GM12878 (cell line): Measurements from ENCODE around the gene NXPE1. TPM values are rescaled to one million over a fixed set of nuclear protein-coding genes. Genes with fewer than 3 reads are reported as not detected.

Experiments
- ATAC-seq: fragments of 200-7000 bp; cut with Tn5 transposase; 3 replicates; pipeline ENCODE4 v1.9.1; 2020; ENCODE audit warnings: mild to moderate bottlenecking, moderate library complexity
- BruUV-seq: library from RNA; stranded (reverse); fragments of 400-500 nt; replicated peaks from 2 replicates; lab custom pipeline; 2021; lab: Mats Ljungman, UMichigan
- CTCF ChIA-PET: fragments of 300-600 bp; sonication (Branson Sonifier 250); formaldehyde crosslinking; extraction: SDS; loops from one replicate; lab custom pipeline; 2021; ENCODE audit warnings: inconsistent platforms; lab: Yijun Ruan, JAX
- POLR2A ChIA-PET: fragments of 350-600 bp; formaldehyde crosslinking; extraction: SDS; loops from one replicate; lab custom pipeline; 2021; ENCODE audit warnings: inconsistent platforms; lab: Charles Lee
- RAD21 ChIA-PET: fragments of 300-600 bp; sonication (Branson Sonifier 250); formaldehyde crosslinking; loops from one replicate; lab custom pipeline; 2023; ENCODE audit warnings: antibody characterized with exemption; ENCODE audit not compliant: unreplicated experiment; lab: Charles Lee
- SMC1A ChIA-PET: fragments of 300-600 bp; sonication (Branson Sonifier 250); formaldehyde crosslinking; loops from one replicate; lab custom pipeline; 2023; ENCODE audit not compliant: unreplicated experiment, uncharacterized antibody; lab: Charles Lee
- DNase-seq: peaks from one replicate; pipeline ENCODE4 v3.0.0-alpha.2; 2011; ENCODE audit warnings: low read depth, low spot score
- FAIRE-seq: peaks from 3 replicates; lab custom pipeline; 2011; peaks lifted over from hg19 to GRCh38; lab: Jason Lieb, UNC
- H2AFZ ChIP-seq: 2 replicates; pipeline ENCODE4 v1.6.0; 2011; ENCODE audit warnings: low read depth, low read length, control low read depth; ENCODE audit not compliant: control insufficient read depth
- H3K27ac ChIP-seq: 2 replicates; pipeline ENCODE4 v1.5.1; 2011; ENCODE audit warnings: control low read depth; ENCODE audit not compliant: control insufficient read depth, insufficient read depth
- H3K27me3 ChIP-seq, 2 experiments: replicated peaks in 1 of 2; 2 replicates each; pipeline versions ENCODE4 v1.6.0 to v1.6.1; 2011; ENCODE audit warnings: low read length in 1 of 2; ENCODE audit not compliant: control insufficient read depth in 2 of 2, insufficient read depth in 2 of 2
- H3K36me3 ChIP-seq, 2 experiments: 2 replicates each; pipeline ENCODE4 v1.5.1; 2011; ENCODE audit warnings: low read length in 1 of 2; ENCODE audit not compliant: control insufficient read depth in 2 of 2, insufficient read depth in 2 of 2
- H3K4me1 ChIP-seq: 2 replicates; pipeline ENCODE4 v1.6.1; 2011; ENCODE audit warnings: mild to moderate bottlenecking, low read length, moderate library complexity, mixed read lengths; ENCODE audit not compliant: control insufficient read depth, insufficient read depth
- H3K4me2 ChIP-seq: 2 replicates; pipeline ENCODE4 v1.6.0; 2011; ENCODE audit warnings: control low read depth; ENCODE audit not compliant: control insufficient read depth, insufficient read depth
- H3K4me3 ChIP-seq: fragments of 200-600 bp; sonication (generic); 2 replicates; pipeline ENCODE4 v1.5.1; 2016
- H3K79me2 ChIP-seq: 2 replicates; pipeline ENCODE4 v1.6.0; 2011; ENCODE audit warnings: low read length; ENCODE audit not compliant: control insufficient read depth, insufficient read depth
- H3K9ac ChIP-seq: 2 replicates; pipeline ENCODE4 v1.8.0; 2011; ENCODE audit warnings: low read length, control low read depth, mixed read lengths; ENCODE audit not compliant: control insufficient read depth, insufficient read depth
- H3K9me3 ChIP-seq: replicated peaks from 3 replicates; pipeline ENCODE4 v1.5.1; 2011; ENCODE audit warnings: mild to moderate bottlenecking, low read length; ENCODE audit not compliant: control insufficient read depth, insufficient read depth
- H4K20me1 ChIP-seq: 2 replicates; pipeline ENCODE4 v1.6.0; 2011; ENCODE audit not compliant: control insufficient read depth, insufficient read depth
- BACH1 ChIP-seq: fragments of 450-650 bp; IDR thresholded peaks from 2 replicates; pipeline ENCODE4 v1.6.1; 2017; ENCODE audit warnings: mild to moderate bottlenecking, borderline replicate concordance
- E2F8 ChIP-seq: fragments of 450-650 bp; IDR thresholded peaks from 2 replicates; pipeline ENCODE4 v1.6.1; 2018; ENCODE audit warnings: mild to moderate bottlenecking, low read depth, moderate library complexity; ENCODE audit not compliant: partially characterized antibody
- HDGF ChIP-seq: fragments of 450-650 bp; IDR thresholded peaks from 2 replicates; pipeline ENCODE4 v1.6.1; 2016; ENCODE audit warnings: antibody characterized with exemption
- IRF5 ChIP-seq: fragments of 450-650 bp; IDR thresholded peaks from 2 replicates; pipeline ENCODE4 v1.6.1; 2017; ENCODE audit warnings: borderline replicate concordance
- KDM1A ChIP-seq: fragments of 200-600 bp; sonication (generic); IDR thresholded peaks from 2 replicates; pipeline ENCODE4 v1.6.1; 2016; ENCODE audit warnings: borderline replicate concordance
- MYB ChIP-seq: fragments of 150-350 bp; IDR thresholded peaks from 2 replicates; pipeline ENCODE4 v1.6.1; 2014; ENCODE audit warnings: mild to moderate bottlenecking, low read depth, low read length, borderline replicate concordance
- RELB ChIP-seq: fragments of 450-650 bp; IDR thresholded peaks from 2 replicates; pipeline ENCODE4 v1.6.1; 2017; ENCODE audit warnings: low read depth, mild to moderate bottlenecking, moderate library complexity
- RUNX3 ChIP-seq: IDR thresholded peaks from 2 replicates; pipeline ENCODE4 v1.6.1; 2012; ENCODE audit warnings: low read length, inconsistent platforms
- SMAD5 ChIP-seq: IDR thresholded peaks from 2 replicates; pipeline ENCODE4 v1.6.1; 2016; ENCODE audit warnings: antibody characterized with exemption, low read depth
- SMC3 ChIP-seq: IDR thresholded peaks from 2 replicates; pipeline ENCODE4 v1.6.1; 2011; ENCODE audit warnings: low read length, improper control_type of control experiment, borderline replicate concordance
- TAF1 ChIP-seq: IDR thresholded peaks from 2 replicates; pipeline ENCODE4 v1.6.1; 2011; ENCODE audit warnings: mild to moderate bottlenecking, low read depth, low read length, borderline replicate concordance
- USF1 ChIP-seq: IDR thresholded peaks from 2 replicates; pipeline ENCODE4 v1.6.1; 2011; ENCODE audit warnings: borderline replicate concordance, low read depth, mild to moderate bottlenecking, moderate library complexity, mixed read lengths, low read length; ENCODE audit not compliant: insufficient read depth; ENCODE audit errors: extremely low read length
- ZBTB40 ChIP-seq: fragments of 450-650 bp; IDR thresholded peaks from 2 replicates; pipeline ENCODE4 v1.6.1; 2016; ENCODE audit warnings: mild to moderate bottlenecking, moderate library complexity, borderline replicate concordance
- ZNF384 ChIP-seq: IDR thresholded peaks from 2 replicates; pipeline ENCODE4 v1.6.1; 2012; ENCODE audit warnings: low read depth, mild to moderate bottlenecking, low read length, improper control_type of control experiment, borderline replicate concordance
- WGBS: methylation state at CpG from one replicate; pipeline ENCODE4 v1.1.6; 2016; ENCODE audit warnings: low lambda C conversion rate; ENCODE audit not compliant: insufficient replicate concordance, insufficient coverage; ENCODE audit errors: missing lambda C conversion rate; 5-methylcytosine and 5-hydroxymethylcytosine counted together
- in situ Hi-C: fragments of 300-500 bp; cut with MboI; formaldehyde crosslinking; loops from 9 replicates; pipeline ENCODE4 v1.14.3; 2018; ENCODE audit warnings: mixed read lengths
- intact Hi-C: fragments of 100-400 bp; cut with micrococcal nuclease; formaldehyde crosslinking; loops from one replicate; pipeline ENCODE4 v1.14.2; 2022; ENCODE audit not compliant: unreplicated experiment
- polyA plus RNA-seq, 11 experiments: library from polyadenylated mRNA; depleted of rRNA in 4 of 11; unstranded in 6 of 11; stranded (reverse) in 5 of 11; fragments of >200 nt; fragmentation: Nextera tagmentation in 4 of 11; fragmentation: Illumina TruSeq in 1 of 11; extraction: Ambion mirVana in 4 of 11; extraction: Trizol in 1 of 11; gene quantifications; 1 replicate in 1 of 11; 2 replicates in 10 of 11; pipeline versions ENCODE4 v1.2.1 to v1.2.3, GENCODE V29; 2011 to 2016; ENCODE audit warnings: inconsistent platforms in 2 of 11, missing spikeins in 2 of 11, low read depth in 1 of 11
- total RNA-seq, 4 experiments: library from RNA; depleted of rRNA in 3 of 4; stranded (reverse); fragments of >200 nt in 3 of 4; fragmentation: Illumina TruSeq in 1 of 4; extraction: Trizol in 1 of 4; gene quantifications; 2 replicates each; pipeline versions ENCODE4 v1.2.1 to v1.2.3, GENCODE V29; 2013 to 2021

The NXPE1 gene
- total and polyA plus RNA-seq, 10 of the 15 experiments (the other 5 are each of a cell fraction or from before 2014, with no cell fraction given), result not detected

GRCh38 chr11:114598461-114598860 lies 38.8 kb upstream of the NXPE1 start:
- SMC1A ChIA-PET, result no interaction called here
- CTCF ChIA-PET, result no interaction called here
- no peak for FAIRE-seq
- TF ChIP-seq RELB (no peak), SMAD5 (no peak), RUNX3 (no peak), SMC3 (no peak), USF1 (no peak), IRF5 (no peak), BACH1 (no peak), ZBTB40 (no peak), MYB (no peak), E2F8 (no peak), ZNF384 (no peak), TAF1 (no peak), KDM1A (no peak), HDGF (no peak)
- POLR2A ChIA-PET, result no interaction called here
- BruUV-seq, result no TSS peak
- Histone ChIP-seq H4K20me1 (no peaks in the 10 kb centered on the region), H3K27ac (no peak overlapping the region), H2AFZ (no peak overlapping the region), H3K27me3 (peaks cover 3 to 13% of the 10 kb centered on the region in 2 experiments; a peak in 3 of 4 replicates), H3K36me3 (no peaks in the 10 kb centered on the region), H3K4me2 (no peak overlapping the region), H3K9ac (no peak overlapping the region), H3K4me3 (no peak overlapping the region), H3K4me1 (no peaks in the 10 kb centered on the region), H3K79me2 (no peaks in the 10 kb centered on the region), H3K9me3 (peaks cover 14% of the 10 kb centered on the region)
- intact Hi-C loops (loop anchor here (5.0 kb wide), 2 partner anchors 44 to 251 kb away; no protein-coding TSS in a partner anchor), in situ Hi-C loops (loop anchor here (10.0 kb wide), 1 partner anchor 254 kb away; no protein-coding TSS in a partner anchor)
- 0% methylated on average over 1 of the region's 1 CpG for WGBS
- ATAC-seq, result no peak
- DNase-seq, result no peak
- RAD21 ChIA-PET, result no interaction called here
